Activated CD8-positive, alpha-beta memory T cell treated with anti-CD3 and anti-CD28 coated beads, Interleukin-2, amount 50 U/mL, for 24 hours (primary cell): Measurements from ENCODE around the gene C14orf132.
"Not testable (repeated sequence)": the region's sequence is repeated elsewhere in the genome, so short reads cannot be mapped to it uniquely, and the experiment has no call there.

Experiments
- DNase-seq: peaks from one replicate; pipeline ENCODE4 v3.0.0-alpha.2; 2020; ENCODE audit errors: extremely low read depth

Gene C14orf132

DNA sequence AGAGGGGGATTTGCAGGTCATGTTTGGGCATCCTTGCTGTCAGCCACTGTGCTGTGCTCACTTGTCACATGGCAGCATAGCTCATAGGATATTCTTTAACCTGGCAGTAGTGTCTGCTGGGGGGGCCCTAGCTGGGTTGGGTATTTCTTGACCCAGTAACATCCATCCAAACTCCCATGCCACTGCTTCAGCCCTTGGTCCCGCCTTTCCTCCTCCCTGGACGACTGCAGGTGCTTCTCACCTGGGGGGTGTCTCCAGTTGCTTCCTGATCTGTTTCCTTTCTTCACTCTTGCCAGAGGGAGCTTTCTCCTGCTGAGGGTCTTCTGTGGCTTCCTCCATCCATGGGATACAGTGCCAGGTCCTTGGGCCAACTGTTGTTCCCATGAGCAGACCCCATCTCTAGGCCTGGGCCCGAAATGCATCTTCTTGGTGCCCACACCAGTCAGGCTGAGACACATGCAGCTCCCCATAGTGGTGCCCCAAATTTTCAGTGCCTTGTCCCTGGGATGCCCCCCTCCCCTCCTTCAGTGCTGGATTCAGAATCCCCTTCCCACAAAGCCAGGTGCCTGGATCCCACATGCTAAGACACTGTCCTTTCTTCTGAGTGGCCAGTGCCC, 20.5 kb downstream of the C14orf132 start:
- DNase-seq = no peak

DNA sequence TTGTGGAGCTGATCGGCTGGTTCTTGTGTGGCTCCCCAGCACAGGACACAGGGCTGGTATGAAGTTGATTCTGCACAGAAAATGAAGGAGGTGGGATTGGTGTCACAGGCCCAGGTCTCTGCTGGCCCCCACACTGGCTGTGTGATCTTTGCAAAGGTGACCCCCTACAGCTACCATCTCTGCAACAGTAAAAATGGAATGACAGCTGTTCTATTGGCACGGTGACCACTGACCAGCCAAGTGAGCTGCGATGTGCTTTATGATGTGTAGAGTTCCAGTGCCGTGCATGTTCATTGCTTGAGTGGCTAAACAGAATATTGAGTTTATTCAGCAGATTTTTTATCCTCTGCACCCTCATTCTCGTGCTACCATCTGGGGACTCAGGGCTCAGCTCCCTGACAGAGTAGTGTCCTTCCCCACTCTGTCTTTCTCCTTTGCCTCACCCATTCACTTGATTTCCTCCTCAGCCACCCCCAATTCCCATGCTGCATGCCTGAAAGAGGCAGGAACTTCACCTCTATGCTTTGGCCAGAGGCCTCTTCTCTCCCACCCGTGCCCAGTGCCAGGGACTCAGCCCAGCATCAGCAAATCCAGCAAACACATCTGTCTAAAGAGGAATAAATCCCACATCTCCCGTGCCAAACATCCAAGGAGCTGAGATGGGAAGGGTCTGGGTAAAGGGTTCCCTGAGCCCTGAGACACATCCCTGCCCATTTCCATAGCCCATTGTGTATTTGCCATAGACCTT, 21.2 kb downstream of the C14orf132 start:
- no peak for DNase-seq

DNA sequence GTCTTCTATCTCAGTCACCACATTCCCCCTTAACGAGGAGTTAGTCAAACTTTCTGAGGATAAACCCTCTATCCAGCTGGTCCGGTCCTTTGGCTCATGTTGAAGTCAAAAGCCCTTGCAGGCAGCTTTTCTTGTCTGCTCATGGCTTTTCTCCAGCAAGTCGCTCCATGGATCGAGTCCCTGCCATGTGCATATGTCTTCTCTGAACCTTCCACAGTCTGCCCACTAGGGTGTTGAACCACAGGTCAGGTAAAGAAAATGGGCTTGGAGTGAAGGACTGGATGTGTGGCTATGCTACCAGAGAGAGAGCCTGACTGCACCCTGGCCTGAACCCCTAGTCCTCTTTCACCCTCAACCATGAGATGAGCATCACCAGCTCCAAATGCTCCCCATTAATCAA, 22.8 kb downstream of the C14orf132 start:
- DNase-seq = no peak

DNA sequence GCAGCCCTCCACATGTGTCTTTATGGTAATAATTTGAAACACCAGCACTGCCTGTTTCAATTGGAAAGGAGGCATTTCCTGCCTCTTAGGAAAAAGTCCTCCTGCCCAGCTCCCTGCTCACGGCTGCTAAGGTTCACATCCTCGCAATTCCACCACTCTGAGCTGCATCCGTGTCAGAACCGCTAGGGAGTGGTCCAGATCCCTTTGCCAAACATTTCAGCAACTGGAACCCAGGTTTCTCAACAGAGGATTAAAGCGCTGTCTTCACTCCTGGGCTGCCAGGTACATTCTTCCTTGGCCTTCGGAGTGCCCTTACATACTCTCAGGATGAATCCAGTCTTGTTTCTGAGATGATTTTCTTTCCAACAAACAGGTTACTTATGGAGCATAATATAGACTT, 23.3 kb downstream of the C14orf132 start:
- DNase-seq = no peak

DNA sequence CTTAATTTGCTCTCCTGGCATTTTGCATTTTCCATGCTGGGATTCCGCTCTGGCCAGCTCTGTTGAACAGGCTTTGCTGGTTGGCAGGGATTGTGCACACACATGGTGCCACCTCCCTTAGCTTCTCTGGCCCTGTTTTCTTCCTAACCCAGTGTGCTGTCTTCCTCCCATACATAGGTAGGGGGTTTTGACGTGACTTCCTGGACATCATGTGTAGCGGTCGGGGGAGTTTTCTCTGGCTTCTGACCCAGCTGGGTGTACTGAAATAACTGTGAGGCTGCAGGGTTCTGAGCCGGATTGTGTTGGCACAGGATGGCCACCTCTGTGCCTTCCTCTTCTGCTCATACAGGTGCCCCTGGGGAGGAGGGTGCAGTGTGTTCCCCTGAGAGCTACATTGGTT, 25.7 kb downstream of the C14orf132 start:
- DNase-seq = no peak

DNA sequence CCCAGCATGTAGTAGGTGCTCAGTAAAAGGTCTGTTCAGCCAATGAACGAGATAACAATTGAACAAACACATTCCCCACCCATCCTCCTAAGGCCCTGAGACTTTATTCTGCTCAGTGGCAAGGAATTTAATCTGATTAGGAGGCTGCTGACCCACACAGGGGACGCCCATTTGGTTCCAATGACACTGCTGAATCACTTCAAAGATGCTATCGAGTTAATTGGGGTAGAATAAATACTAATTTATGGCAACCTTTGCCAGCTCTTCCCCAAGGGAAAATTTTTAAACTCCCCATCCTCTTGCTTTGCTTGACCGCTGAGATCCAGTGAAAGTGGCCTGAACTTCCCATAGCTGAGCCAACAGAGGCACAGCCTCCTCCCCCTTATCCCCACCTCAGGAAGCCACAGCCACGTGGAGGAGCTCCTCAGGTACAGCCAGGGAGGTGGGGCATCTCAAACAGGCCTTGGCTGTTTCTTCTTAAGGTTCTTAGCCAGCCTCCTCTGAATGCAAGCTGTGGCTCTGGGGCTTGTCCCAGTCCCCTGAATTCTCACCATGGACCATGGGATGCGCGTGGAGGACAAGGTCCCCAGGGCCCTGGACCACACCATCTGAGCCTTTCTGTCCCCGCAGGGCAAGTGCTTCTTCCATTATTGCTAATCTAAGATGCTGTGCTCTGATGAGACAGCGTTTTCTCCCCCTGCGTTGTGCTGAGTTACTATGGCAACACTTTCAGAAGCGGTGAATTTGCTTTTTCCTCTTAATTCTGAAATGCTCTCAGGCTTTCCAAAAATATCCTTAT, 26.7 kb downstream of the C14orf132 start:
- DNase-seq = no peak

DNA sequence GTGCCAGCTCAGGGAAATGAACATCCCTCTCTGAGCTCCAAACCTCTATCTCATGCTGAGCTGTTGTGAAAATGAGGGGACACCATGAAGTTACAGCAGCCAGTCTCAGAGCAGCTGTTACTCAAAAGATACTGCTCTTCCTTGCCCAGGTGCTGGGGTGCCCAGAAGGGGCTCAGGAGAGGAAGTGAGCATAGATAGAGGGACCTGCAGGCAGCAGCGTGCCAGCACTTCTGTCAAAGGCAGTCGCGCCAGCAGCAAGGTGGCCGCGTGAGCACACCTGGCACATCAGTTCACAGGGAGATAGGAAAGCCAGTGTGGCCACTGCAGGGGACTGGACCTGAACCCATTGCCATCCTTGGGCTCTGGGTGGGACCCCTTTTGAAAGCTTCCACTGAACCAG, 27.8 kb downstream of the C14orf132 start:
- DNase-seq = no peak

DNA sequence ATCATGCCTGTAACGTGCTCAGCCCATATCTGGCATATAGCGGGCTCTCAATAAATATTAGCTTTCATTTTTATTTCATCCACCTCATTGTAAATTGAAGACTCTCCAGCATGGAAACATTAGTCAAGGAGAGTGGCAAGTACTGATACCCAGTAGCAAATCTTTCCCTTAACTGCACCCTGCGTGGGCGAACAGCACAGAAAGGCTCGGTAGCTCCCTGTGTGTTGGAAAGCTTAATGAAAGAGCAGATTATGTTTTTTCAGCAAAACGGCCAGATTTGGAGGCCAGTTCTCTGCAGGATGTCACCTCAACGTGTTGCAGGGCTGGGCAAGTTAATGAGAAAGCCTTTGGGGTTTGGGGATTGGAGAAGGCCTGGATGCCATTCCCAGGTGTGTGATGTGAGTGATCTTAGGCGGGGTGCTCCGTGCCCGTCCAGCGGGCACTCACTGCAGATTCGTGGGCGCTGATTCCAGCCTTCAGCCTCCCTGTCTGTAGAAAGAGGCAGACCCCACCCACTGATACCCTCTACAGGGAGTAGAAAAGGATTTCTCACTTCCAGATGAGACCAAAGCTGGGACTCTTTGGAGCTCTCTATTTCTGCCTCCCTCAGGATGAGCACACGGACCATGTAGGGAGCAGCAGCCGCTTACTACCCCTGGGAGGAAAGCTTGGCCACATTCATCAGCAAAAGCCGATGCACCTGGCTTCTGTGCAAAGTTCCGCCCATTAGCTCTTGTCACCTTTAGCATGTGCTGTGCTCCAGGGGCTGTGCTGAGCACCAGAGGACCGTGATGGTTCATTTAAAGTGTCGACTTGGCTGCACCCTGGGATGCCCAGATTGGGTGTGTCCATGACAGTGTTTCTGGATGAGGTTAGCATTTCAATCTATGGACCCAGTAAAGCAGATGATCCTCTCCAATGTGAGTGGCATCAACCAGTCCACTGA, 29.1 kb downstream of the C14orf132 start:
- no peak for DNase-seq

DNA sequence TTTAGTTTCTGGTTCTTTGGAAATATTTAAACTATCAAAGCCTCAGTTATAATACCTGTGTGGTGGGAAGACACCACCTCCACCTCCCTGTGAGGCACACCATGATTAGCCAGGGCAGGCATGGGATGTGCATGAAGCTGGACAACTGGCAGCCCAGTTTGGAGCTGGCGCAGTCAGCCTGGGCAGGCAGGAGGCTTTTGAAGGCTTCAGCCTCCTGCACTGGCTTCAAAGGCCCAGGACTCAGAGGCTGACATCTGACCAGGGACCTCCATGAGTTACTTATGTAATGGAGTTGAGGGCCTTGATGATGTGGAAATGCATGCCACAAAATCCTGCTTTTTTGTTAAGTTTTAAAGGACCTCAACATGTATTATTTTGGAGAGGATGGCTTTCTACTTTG, 30.3 kb downstream of the C14orf132 start:
- DNase-seq = no peak

DNA sequence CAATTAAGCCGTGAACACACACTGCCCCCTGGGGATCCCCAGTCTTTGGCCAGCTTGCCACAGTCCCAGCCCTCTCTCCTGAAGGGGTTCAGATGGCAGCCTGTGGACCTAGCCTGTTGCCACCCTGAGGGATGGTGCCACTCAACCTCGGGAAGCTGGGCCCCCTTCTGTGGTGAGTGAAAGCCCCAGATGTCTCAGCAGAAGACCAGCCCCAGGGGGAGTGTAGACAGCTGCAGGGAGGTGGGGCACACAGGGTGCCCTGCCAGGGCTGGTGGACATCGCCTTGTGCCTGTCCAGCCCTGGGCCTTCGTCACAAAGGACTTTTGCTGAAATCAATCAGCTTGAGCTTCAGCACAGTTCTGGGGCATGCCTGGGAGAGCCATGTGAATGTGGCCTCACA, 32.4 kb downstream of the C14orf132 start:
- DNase-seq = no peak

DNA sequence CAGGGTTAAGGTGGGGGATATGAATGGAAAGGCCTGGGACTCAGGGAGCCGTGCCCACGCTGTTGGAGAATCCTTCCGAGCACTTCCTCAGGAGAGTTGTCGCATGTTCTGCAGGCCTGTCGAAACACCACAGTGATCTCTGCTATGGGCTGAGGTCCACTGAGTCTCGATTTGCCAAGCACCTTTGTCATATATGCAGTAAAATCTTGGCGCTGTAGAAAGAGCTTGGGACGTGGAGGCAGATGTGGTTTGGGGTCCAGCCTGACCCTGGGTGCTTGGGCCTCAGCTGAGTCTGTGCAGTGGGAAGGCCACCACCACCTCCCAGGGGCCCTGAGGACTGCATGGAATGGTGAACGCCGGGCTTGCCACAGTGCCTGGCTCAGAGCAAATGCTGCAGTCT, 32.9 kb downstream of the C14orf132 start:
- no peak for DNase-seq

DNA sequence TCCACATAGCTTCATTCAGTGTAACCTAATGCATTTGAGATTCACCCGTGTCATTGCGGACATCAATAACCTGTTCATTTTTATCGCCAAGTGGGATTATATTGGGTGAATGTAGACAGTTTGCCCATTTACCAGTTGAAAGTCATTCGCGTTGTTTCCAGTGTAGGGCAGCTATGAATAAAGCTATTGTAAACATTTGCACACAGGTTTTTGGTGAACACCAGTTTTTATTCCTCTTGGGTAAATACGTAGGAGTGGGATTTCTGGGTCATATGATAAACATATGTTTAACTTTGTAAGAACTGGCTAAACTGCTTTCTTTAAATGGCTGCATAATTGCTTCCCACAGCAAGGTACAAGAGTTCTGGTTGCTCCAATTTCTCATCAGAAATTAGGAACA, 33.6 kb downstream of the C14orf132 start:
- DNase-seq = no peak

DNA sequence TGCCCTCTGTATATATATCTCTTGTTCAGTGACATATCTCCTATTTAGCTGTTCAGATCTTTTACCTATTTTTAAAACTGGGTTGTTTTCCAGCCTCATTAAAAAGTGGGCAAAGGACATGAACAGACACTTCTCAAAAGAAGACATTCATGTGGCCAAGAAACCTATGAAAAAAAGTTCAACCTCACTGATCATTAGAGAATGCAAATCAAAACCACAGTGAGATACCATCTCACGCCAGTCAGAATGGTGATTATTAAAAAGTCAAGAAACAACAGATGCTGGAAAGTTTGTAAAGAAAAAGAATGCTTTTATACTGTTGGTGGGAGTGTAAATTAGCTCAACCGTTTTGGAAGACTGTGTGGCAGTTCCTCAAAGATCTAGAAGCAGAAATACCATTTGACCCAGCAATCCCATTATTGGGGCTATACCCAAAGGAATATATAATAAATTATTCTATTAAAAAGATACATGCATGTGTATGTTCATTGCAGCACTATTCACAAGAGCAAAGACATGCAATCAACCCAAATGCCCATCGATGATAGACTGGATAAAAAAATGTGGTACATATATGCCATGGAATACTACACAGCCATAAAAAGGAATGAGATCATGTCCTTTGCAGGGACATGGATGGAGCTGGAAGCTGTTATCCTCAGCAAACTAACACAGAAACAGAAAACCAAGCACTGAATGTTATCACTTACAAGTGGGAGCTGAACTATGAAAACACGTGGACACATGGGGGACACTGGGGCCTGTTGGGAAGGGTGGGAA, 34.3 kb downstream of the C14orf132 start:
- DNase-seq = not testable (repeated sequence)

DNA sequence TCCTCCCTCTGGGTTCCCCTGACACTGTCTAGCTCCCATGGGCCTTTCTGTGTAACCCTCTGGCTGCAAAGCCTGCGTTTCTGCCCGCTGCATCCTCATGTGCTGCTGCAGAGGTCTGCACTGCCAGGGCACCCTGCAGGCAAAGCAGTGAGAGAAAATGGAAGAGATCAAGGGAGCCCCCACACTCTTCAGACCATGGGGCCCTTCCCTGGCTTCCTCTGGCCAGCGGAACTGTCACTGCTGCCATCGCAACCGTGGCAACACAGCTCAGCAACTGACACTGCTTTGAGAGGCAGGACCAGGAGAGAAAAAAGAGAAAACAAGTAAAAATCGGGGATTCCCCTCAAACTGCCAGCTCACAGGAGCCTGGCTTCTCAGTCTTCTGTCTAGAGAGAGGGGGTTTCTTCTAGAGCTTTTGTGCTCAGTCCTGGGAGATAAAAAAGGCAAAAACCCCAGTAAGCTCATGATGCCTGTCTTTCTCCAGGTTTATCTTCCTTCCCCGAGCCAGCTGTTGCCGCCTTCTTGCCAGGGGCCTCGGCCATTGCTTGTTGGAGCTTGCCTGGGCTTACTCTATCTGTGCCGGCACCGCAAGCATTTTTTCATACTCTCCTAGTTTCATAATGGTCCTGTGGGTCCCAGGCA, 38.9 kb downstream of the C14orf132 start:
- DNase-seq = no peak

DNA sequence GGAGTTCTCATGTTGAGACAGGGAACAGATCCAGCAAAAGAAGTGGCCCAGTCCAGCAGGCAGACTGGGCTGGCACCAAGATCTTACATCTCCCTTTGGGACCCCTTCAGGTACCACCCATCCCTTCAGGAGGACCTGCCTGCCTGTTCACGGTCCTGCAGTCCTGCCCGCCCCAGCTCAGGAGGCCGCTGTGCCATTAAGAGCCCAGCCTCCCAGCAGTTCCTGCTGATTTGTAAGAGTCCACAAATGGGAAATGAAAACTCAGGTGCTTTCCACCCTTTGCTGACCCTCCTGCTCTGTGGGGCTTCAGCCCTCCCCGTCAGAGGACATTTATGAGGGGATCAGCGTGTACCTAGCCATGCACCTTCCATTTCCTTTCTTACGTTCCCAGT, 39.5 kb downstream of the C14orf132 start:
- no peak for DNase-seq

DNA sequence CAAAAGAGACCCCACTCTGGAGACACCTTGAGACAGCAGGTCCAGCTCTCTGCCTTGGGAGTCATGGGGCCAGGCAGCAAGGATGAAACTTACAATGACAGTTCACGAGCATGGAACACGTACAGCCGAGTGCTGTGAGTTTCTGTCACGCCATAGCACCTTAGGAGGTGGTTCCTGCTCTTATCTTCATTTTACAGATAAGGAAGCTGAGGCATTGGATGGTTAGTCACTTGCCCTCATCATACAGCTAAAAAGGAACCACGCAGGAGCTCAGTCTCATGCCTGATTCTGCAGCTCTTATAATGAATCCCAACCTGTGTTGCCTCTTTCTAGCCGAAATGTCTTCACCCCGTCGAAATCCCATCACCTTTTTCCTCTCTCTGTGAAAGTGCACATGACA, 39.9 kb downstream of the C14orf132 start:
- no peak for DNase-seq

DNA sequence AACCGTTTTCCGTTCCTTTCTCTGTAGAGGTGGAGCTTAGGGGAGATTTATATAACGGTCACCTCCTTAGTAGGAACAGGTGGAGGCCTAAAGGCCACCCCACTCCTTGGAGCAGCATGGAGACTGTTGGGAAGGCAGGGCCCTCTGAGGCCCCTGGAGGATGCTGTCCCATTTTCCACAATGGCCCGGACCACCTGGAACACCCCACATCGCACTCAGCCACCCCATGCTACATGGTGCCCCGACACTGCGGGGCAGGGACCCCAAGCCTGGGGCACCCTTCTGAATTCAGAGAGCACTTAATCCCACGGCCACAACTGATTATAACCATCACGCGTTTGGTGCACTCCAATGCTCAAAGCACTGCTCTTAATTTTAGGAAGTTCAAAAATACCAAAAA, 41.4 kb downstream of the C14orf132 start:
- no peak for DNase-seq

DNA sequence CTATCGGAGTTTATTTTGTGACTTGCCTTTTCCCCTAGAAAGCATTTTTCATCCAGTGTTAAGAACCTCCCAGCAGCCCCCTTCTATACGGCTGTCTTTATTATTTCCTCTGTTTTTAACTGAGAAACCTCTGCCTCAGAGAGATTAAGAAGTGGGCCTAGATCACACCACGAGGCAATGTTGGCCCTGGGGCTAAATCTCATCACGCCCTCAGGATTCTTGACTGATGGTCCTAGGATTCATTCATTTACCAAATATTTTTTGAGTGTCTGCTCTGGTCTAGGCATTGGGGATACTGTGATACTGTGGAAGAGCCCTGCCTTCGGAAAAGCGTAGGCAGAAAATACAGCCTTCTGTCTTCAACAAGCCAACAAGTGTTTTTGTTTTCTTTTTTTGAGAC, 42.1 kb downstream of the C14orf132 start:
- no peak for DNase-seq

DNA sequence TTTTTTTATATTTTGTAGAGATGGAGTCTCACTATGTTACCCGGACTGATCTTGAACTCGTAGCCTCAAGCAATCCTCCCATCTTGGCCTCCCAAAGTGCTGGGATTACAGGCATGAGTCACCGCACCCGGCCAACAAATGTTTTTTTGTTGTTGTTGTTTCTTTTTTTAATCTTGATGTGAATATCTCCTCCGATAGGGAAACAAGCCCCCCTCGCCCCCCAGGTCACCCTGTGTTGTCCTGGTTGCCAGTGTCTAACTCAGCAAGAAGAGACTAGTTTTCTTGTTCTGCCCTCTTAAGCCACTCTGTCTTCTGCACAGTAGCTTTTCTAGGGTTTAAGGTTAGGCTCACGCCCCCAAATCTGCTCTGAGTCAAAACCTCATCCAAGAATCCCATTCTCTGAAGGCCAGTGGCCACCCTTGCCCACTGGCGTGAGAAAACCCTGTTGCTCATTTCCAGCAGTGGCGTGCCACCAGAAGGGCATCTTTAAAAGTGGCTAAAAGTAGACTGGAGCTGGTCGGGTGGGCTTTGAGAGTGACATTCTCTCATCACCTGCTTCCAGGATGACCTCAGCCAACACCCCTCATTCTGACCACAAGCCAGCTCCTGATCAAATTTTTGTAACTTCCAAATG, 42.7 kb downstream of the C14orf132 start:
- no peak for DNase-seq
